Upper lobe of left lung (tissue), 6 donors: Measurements from ENCODE around the gene RTL10. TPM values are rescaled to one million over a fixed set of nuclear protein-coding genes. Genes with fewer than 3 reads are reported as not detected.

Experiments used
- ATAC-seq, 2 donors: fragments of 200-7000 bp; cut with Tn5 transposase; one replicate each; pipeline ENCODE4 v1.9.1; 2022; ENCODE audit warnings: mild to moderate bottlenecking in 2 of 2, moderate library complexity in 2 of 2; ENCODE audit not compliant: low FRiP score in 2 of 2
- DNase-seq, 2 donors: peaks; one replicate each; pipeline ENCODE4 v3.0.0-alpha.2; 2019 to 2020
- H3K27ac ChIP-seq, 4 donors: fragments of 200-600 bp; sonication (generic); one replicate each; pipeline ENCODE4 v1.5.1; 2016 to 2019
- H3K27me3 ChIP-seq, 4 donors: fragments of 200-600 bp; sonication (generic); one replicate each; pipeline ENCODE4 v1.5.1; 2017 to 2019
- H3K36me3 ChIP-seq, 4 donors: fragments of 200-600 bp; sonication (generic); one replicate each; pipeline ENCODE4 v1.5.1; 2016 to 2019
- H3K4me1 ChIP-seq, 4 donors: fragments of 200-600 bp; sonication (generic); one replicate each; pipeline ENCODE4 v1.5.1; 2018 to 2019
- H3K4me3 ChIP-seq, 4 donors: fragments of 200-600 bp; sonication (generic); one replicate each; pipeline ENCODE4 v1.5.1; 2017 to 2019; ENCODE audit warnings: mild to moderate bottlenecking in 2 of 4, moderate library complexity in 1 of 4
- H3K9me3 ChIP-seq, 4 donors: fragments of 200-600 bp; sonication (generic); one replicate each; pipeline ENCODE4 v1.5.1; 2018 to 2019
- CTCF ChIP-seq, 6 experiments: fragments of 450-650 bp in 4 of 6; fragments of 200-600 bp in 2 of 6; sonication (generic) in 2 of 6; IDR thresholded peaks; one replicate each; pipeline ENCODE4 v1.5.1; 2016 to 2019; ENCODE audit warnings: antibody characterized with exemption in 6 of 6
- EP300 ChIP-seq, 4 donors: sonication (generic); formaldehyde crosslinking; IDR thresholded peaks; one replicate each; pipeline ENCODE4 v1.5.1; 2017; ENCODE audit warnings: antibody characterized with exemption in 4 of 4, control low read depth in 2 of 4
- POLR2A ChIP-seq, 4 donors: fragments of 450-650 bp; IDR thresholded peaks; one replicate each; pipeline ENCODE4 v1.5.1; 2016 to 2017; ENCODE audit warnings: antibody characterized with exemption in 4 of 4, mild to moderate bottlenecking in 2 of 4
- POLR2AphosphoS5 ChIP-seq, 2 donors: sonication (generic); formaldehyde crosslinking; IDR thresholded peaks; one replicate each; pipeline ENCODE4 v1.5.1; 2017; ENCODE audit warnings: antibody characterized with exemption in 2 of 2
- WGBS, 2 donors: methylation state at CpG; one replicate each; pipeline ENCODE4 v1.1.5; 2017 to 2018; 5-methylcytosine and 5-hydroxymethylcytosine counted together
- total RNA-seq, 6 donors: library from RNA; depleted of rRNA in 4 of 6; stranded (reverse); fragments of >200 nt in 4 of 6; gene quantifications; one replicate each; pipeline versions ENCODE4 v1.1.0 to v1.2.1, GENCODE V29; 2016 to 2021
- donor health status: DM: no; HTN: no; CAD: no; lungs with moderate emphysema.
- donor health status: DM: no; HTN: yes; CAD: no; lungs with severe emphysema.

Gene RTL10
- total RNA-seq, 6 donors from 2014 or later = 16.4 to 27.4 (median 24.1) TPM

- no peaks in the 10 kb centered on the region for H3K27me3 ChIP-seq
Observed at GRCh38 chr22:19888131-19888746, 33.6 kb upstream of the RTL10 start.

GRCh38 chr22:19887256-19887985, 32.7 kb upstream of the RTL10 start:
- 67 to 79% methylated on average over 11 to 16 of the region's 16 CpGs for WGBS, 2 donors
- ATAC-seq = peak in 1 of 2 donors; percentile 1
- Histone ChIP-seq H3K36me3 (peaks cover 0 to 8% (median 6%) of the 10 kb centered on the region in 4 donors), H3K9me3 (no peaks in the 10 kb centered on the region), H3K4me3 (no peak overlapping the region), H3K4me1 (peaks cover 26 to 50% (median 31%) of the 10 kb centered on the region in 4 donors), H3K27me3 (no peaks in the 10 kb centered on the region), H3K27ac (peak overlapping the region; percentile 52 to 73 (median 68))
- DNase-seq = no peak
- TF ChIP-seq CTCF (IDR thresholded peaks at IDR 0.05) (no peak), POLR2A (IDR thresholded peaks at IDR 0.05) (no peak), EP300 (IDR thresholded peaks at IDR 0.05) (no peak), POLR2AphosphoS5 (IDR thresholded peaks at IDR 0.05) (no peak)

More at GRCh38 chr22:19888131-19888746, 33.6 kb upstream of the RTL10 start:
- DNase-seq (peak in 1 of 2 donors; percentile 63), ATAC-seq (no peak)
- no peak for TF ChIP-seq POLR2A (IDR thresholded peaks at IDR 0.05)
- H3K9me3 ChIP-seq = no peaks in the 10 kb centered on the region
- H3K36me3 ChIP-seq = peaks cover 0 to 10% (median 3%) of the 10 kb centered on the region in 4 donors
- no peak overlapping the region for H3K27ac ChIP-seq
- WGBS, 2 donors = 92 to 98% methylated on average over 12 to 17 of the region's 17 CpGs
- H3K4me1 ChIP-seq = peaks cover 26 to 46% (median 33%) of the 10 kb centered on the region in 4 donors
- H3K4me3 ChIP-seq = no peak overlapping the region

GRCh38 chr22:19886605-19887255, 32.1 kb upstream of the RTL10 start:
- H3K4me1 ChIP-seq = peaks cover 28 to 50% (median 30%) of the 10 kb centered on the region in 4 donors
- H3K4me3 ChIP-seq = no peak overlapping the region
- WGBS, 2 donors = 36 to 50% methylated on average over 7 to 12 of the region's 12 CpGs
- ATAC-seq (peak; percentile 52 to 83), DNase-seq (peak in 1 of 2 donors; percentile 60)
- no peaks in the 10 kb centered on the region for H3K27me3 ChIP-seq
- TF ChIP-seq POLR2AphosphoS5 (IDR thresholded peaks at IDR 0.05) (peak in 1 of 2 donors; percentile 30), POLR2A (IDR thresholded peaks at IDR 0.05) (no peak)
- H3K36me3 ChIP-seq = peaks cover 0 to 6% (median 3%) of the 10 kb centered on the region in 4 donors
- no peaks in the 10 kb centered on the region for H3K9me3 ChIP-seq
- H3K27ac ChIP-seq = peak overlapping the region; percentile 52 to 76 (median 72)

GRCh38 chr22:19885841-19886592, 31.3 kb upstream of the RTL10 start:
- 79 to 82% methylated on average over 11 to 12 of the region's 15 CpGs for WGBS, 2 donors
- no peak for ATAC-seq
- Histone ChIP-seq H3K27me3 (no peaks in the 10 kb centered on the region), H3K4me1 (peaks cover 26 to 50% (median 28%) of the 10 kb centered on the region in 4 donors), H3K36me3 (peaks cover 0 to 6% (median 3%) of the 10 kb centered on the region in 4 donors), H3K4me3 (no peak overlapping the region), H3K9me3 (no peaks in the 10 kb centered on the region), H3K27ac (peak overlapping the region in 3 of 4 donors; percentile 63 to 76 (median 71))
- no peak for TF ChIP-seq CTCF (IDR thresholded peaks at IDR 0.05)
- no peak for TF ChIP-seq POLR2AphosphoS5 (IDR thresholded peaks at IDR 0.05)
- TF ChIP-seq POLR2A (IDR thresholded peaks at IDR 0.05) = no peak
- no peak for TF ChIP-seq EP300 (IDR thresholded peaks at IDR 0.05)
- no peak for DNase-seq

- DNase-seq = peak in 1 of 2 donors; percentile 62
Observed at GRCh38 chr22:19884954-19885751, 30.5 kb upstream of the RTL10 start.

More at GRCh38 chr22:19884954-19885751, 30.5 kb upstream of the RTL10 start:
- Histone ChIP-seq H3K4me1 (peaks cover 32 to 58% (median 32%) of the 10 kb centered on the region in 4 donors), H3K36me3 (peaks cover 0 to 6% (median 3%) of the 10 kb centered on the region in 4 donors), H3K9me3 (no peaks in the 10 kb centered on the region), H3K27me3 (no peaks in the 10 kb centered on the region), H3K27ac (no peak overlapping the region), H3K4me3 (no peak overlapping the region)
- ATAC-seq = no peak
- no peak for TF ChIP-seq POLR2A (IDR thresholded peaks at IDR 0.05)
- no peak for TF ChIP-seq EP300 (IDR thresholded peaks at IDR 0.05)
- TF ChIP-seq POLR2AphosphoS5 (IDR thresholded peaks at IDR 0.05) = no peak
- TF ChIP-seq CTCF (IDR thresholded peaks at IDR 0.05) = no peak
- 92 to 93% methylated on average over 16 to 24 of the region's 26 CpGs for WGBS, 2 donors
